MM.1S (cell line): ENCODE data around the gene SLC35D2.
"Not testable (repeated sequence)": the region's sequence is repeated elsewhere in the genome, so short reads cannot be mapped to it uniquely, and the experiment has no call there.

Experiments used
- DNase-seq: peaks from one replicate; pipeline ENCODE4 v3.0.0-alpha.2; 2015
- H2AFZ ChIP-seq: fragments of 300-600 bp; sonication (generic); 2 replicates; pipeline ENCODE4 v1.6.0; 2016; ENCODE audit warnings: antibody characterized with exemption, low read length
- H3F3A ChIP-seq: fragments of 300-600 bp; sonication (generic); 2 replicates; pipeline ENCODE4 v1.6.1; 2016; ENCODE audit warnings: mild to moderate bottlenecking, antibody characterized with exemption, low read length, moderate library complexity, mixed read lengths; ENCODE audit not compliant: insufficient read depth
- H3K27ac ChIP-seq: fragments of 300-600 bp; sonication (generic); 2 replicates; pipeline ENCODE4 v1.5.1; 2016; ENCODE audit warnings: mild to moderate bottlenecking, low read length
- H3K27me3 ChIP-seq: fragments of 300-600 bp; sonication (generic); replicated peaks from 2 replicates; pipeline ENCODE4 v1.6.0; 2016; ENCODE audit warnings: low read length; ENCODE audit not compliant: insufficient read depth
- H3K36me3 ChIP-seq: fragments of 300-600 bp; sonication (generic); replicated peaks from 2 replicates; pipeline ENCODE4 v1.6.1; 2016; ENCODE audit warnings: mild to moderate bottlenecking, low read length, mixed read lengths; ENCODE audit not compliant: insufficient read depth
- H3K4me1 ChIP-seq: fragments of 300-600 bp; sonication (generic); 2 replicates; pipeline ENCODE4 v1.6.1; 2016; ENCODE audit warnings: low read length, mixed read lengths
- H3K4me2 ChIP-seq: fragments of 300-600 bp; sonication (generic); 2 replicates; pipeline ENCODE4 v1.6.0; 2016; ENCODE audit warnings: low read depth, low read length
- H3K4me3 ChIP-seq: fragments of 300-600 bp; sonication (generic); 2 replicates; pipeline ENCODE4 v1.5.1; 2016; ENCODE audit warnings: low read length, mixed read lengths
- H3K79me2 ChIP-seq: fragments of 300-600 bp; sonication (generic); 2 replicates; pipeline ENCODE4 v1.6.1; 2016; ENCODE audit warnings: mixed run types, low read length, mixed read lengths
- H3K9ac ChIP-seq: fragments of 300-600 bp; sonication (generic); 2 replicates; pipeline ENCODE4 v1.6.1; 2016; ENCODE audit warnings: low read length, mixed read lengths
- H3K9me2 ChIP-seq: fragments of 300-600 bp; sonication (generic); replicated peaks from 2 replicates; pipeline ENCODE4 v1.6.1; 2016; ENCODE audit warnings: mild to moderate bottlenecking, low read length, mixed read lengths; ENCODE audit not compliant: insufficient read depth
- H3K9me3 ChIP-seq: fragments of 300-600 bp; sonication (generic); replicated peaks from 2 replicates; pipeline ENCODE4 v1.6.1; 2016; ENCODE audit warnings: mild to moderate bottlenecking, low read length, mixed read lengths; ENCODE audit not compliant: insufficient read depth
- H4K20me1 ChIP-seq: fragments of 300-600 bp; sonication (generic); 2 replicates; pipeline ENCODE4 v1.6.1; 2016; ENCODE audit warnings: mild to moderate bottlenecking, low read length, moderate library complexity, mixed read lengths; ENCODE audit not compliant: insufficient read depth
- CTCF ChIP-seq: fragments of 300-600 bp; sonication (generic); IDR thresholded peaks from 2 replicates; pipeline ENCODE4 v1.5.1; 2016; ENCODE audit warnings: antibody characterized with exemption, low read length, mixed read lengths
- EZH2 ChIP-seq: fragments of 300-600 bp; sonication (generic); optimal IDR thresholded peaks from 2 replicates; pipeline ENCODE3; 2017; ENCODE audit warnings: low read depth, mild to moderate bottlenecking, antibody characterized with exemption, low read length, mixed read lengths
- EZH2phosphoT487 ChIP-seq: fragments of 300-600 bp; sonication (generic); IDR thresholded peaks from 2 replicates; pipeline ENCODE4 v1.6.1; 2018; ENCODE audit warnings: antibody characterized with exemption, low read length

The SLC35D2 gene

DNA sequence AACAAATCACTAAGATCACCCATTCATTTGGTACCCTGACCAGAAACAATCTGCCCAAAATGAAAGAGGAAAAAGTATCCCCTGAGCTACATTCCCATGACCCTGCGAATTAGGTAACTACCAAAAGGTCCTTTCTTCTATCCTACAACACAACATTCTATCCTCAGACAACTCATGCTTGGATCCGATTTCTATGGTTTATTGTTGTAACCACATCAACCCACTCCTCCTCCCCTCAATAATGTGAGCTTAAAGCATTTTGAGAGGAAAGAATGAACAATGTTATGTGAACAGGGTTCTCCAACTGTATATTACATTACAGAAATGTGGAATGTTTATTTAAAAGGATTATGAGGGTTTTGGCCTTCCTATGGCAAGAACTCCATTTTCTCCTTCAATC is 4.0 kb downstream of the SLC35D2 start:
- H3K9ac ChIP-seq: no peak overlapping the region
- H3K4me1 ChIP-seq: no peaks in the 10 kb centered on the region
- H2AFZ ChIP-seq: no peak overlapping the region
- H3K9me3 ChIP-seq: no peaks in the 10 kb centered on the region
- no peak overlapping the region for H3K4me3 ChIP-seq
- H3K9me2 ChIP-seq: no peaks in the 10 kb centered on the region
- H3F3A ChIP-seq: 0 out of 2 replicates have a peak, but pooled peaks cover 2% of the 10 kb centered on the region
- no peaks in the 10 kb centered on the region for H3K27me3 ChIP-seq
- no peak overlapping the region for H3K27ac ChIP-seq
- TF ChIP-seq EZH2: no peak
- no peak for TF ChIP-seq CTCF
- no peak for TF ChIP-seq EZH2phosphoT487
- no peaks in the 10 kb centered on the region for H3K79me2 ChIP-seq
- no peak overlapping the region for H3K4me2 ChIP-seq
- no peak for DNase-seq
- no peaks in the 10 kb centered on the region for H3K36me3 ChIP-seq
- no peaks in the 10 kb centered on the region for H4K20me1 ChIP-seq

DNA sequence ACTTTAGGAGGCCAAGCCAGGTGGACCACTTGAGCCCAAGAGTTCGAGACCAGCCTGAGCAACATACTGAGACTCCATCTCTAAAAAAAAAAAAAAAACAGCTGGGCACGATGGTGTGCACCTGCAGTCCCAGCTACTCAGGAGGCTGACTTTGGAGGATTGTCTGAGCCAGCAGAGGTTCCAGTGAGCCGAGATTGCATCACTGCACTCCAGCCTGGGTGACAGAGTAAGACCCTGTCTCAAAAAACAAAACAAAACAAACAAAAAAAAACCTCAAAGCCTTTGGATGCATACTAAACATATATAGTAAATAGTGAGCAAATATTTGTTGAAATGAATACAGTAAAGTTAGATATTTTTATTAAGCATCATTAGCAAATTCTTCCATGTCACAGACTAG is 5.3 kb downstream of the SLC35D2 start:
- Histone ChIP-seq H3K36me3 (no peaks in the 10 kb centered on the region), H3K9me3 (no peaks in the 10 kb centered on the region), H2AFZ (no peak overlapping the region), H3K9ac (no peak overlapping the region), H4K20me1 (no peaks in the 10 kb centered on the region), H3K27me3 (no peaks in the 10 kb centered on the region), H3K4me1 (no peaks in the 10 kb centered on the region), H3K4me2 (no peak overlapping the region), H3K79me2 (no peaks in the 10 kb centered on the region), H3K27ac (no peak overlapping the region), H3K9me2 (no peaks in the 10 kb centered on the region), H3K4me3 (no peak overlapping the region), H3F3A (0 out of 2 replicates have a peak, but pooled peaks cover 2% of the 10 kb centered on the region)
- no peak for DNase-seq
- TF ChIP-seq EZH2phosphoT487 (no peak), CTCF (no peak), EZH2 (no peak)

DNA sequence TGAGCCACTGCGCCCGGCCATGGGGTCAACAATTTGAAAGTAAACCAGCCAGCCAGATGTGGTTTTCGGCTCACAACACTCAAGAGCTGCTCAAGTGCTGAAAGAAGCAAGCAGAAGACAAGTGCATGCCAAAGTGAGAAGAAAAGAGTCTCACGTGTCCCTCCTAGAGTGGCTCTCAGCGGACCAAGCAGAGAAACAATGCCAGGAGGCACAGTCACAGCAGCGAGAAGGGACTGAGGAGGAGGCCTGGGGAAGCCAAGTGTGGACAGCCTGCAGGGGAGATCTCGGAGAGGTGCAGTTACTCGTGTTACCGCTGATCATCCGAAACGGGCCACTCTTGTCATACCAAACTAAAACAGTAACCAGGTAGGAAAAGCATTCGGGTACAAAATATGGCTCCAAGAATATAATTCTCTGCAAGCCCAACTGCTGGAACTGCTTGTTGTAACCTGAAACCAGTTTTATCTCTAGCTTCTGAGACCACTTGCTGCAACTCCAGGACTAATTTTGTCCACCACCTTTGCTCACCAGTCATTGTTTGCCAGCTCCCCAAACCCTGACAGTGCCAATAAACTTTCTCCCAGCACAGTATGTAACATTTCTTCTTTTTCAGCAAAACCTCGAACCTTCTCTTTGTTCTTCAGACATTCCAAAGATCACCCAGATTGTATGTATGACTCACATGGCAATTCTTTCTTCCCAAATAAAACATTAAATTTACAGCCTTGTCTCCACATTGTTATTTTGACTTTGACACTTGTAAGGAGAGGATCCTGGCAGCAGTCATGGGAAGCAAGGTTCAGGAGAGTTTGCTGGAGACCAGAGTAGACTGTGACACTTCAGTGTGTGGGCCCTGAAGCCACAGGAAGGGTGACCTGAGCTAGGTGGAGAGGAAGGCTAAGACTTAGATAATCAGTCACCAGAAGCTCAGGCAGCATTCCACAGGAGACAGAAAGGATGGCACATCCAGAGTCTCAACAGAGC is 6.3 kb downstream of the SLC35D2 start:
- Histone ChIP-seq H3K79me2 (no peaks in the 10 kb centered on the region), H3K27me3 (no peaks in the 10 kb centered on the region), H3K36me3 (no peaks in the 10 kb centered on the region), H3K4me2 (no peak overlapping the region), H3K9ac (no peak overlapping the region), H4K20me1 (no peaks in the 10 kb centered on the region), H3K9me2 (no peaks in the 10 kb centered on the region), H3K4me3 (no peak overlapping the region), H3K9me3 (no peaks in the 10 kb centered on the region), H3K4me1 (no peaks in the 10 kb centered on the region), H3K27ac (no peak overlapping the region), H2AFZ (no peak overlapping the region), H3F3A (no peaks in the 10 kb centered on the region)
- DNase-seq: no peak
- TF ChIP-seq EZH2phosphoT487: no peak
- no peak for TF ChIP-seq CTCF
- no peak for TF ChIP-seq EZH2

- H3K4me3 ChIP-seq, DNase-seq, H4K20me1 ChIP-seq: not testable (repeated sequence)
Measured at GRCh38 chr9:96375507-96375906, 8.0 kb downstream of the SLC35D2 start.

More at GRCh38 chr9:96375507-96375906, 8.0 kb downstream of the SLC35D2 start:
- H3K79me2 ChIP-seq, H3K9ac ChIP-seq, H3K27me3 ChIP-seq, H3K9me3 ChIP-seq, H3F3A ChIP-seq, H3K36me3 ChIP-seq, H3K9me2 ChIP-seq, H3K4me2 ChIP-seq, H2AFZ ChIP-seq, H3K27ac ChIP-seq, H3K4me1 ChIP-seq: not testable (repeated sequence)
